ENCODE data around the gene FAR1.
"Not testable (repeated sequence)": the region's sequence is repeated elsewhere in the genome, so short reads cannot be mapped to it uniquely, and the experiment has no call there.

The FAR1 gene

DNA sequence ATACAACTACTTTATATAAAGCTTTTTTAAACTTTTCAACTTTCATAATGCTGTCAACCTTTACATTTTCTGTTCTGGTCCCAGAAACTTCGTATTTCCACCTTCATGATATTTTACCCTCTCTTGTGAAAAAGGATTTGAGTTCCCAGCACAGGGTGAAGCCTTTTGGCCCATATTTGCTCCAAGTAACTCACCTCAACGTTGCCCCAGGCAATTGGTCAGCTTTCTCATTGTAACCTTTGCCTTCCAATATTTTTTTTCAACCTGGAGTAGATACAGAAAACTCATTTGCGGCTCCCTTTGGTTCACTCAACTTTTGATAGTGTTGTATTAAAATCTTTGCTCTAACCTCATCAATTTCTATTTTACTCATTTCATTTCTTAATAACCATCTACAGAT lies 21.1 kb upstream of the FAR1 start:
- no peak overlapping the region for H3K27ac ChIP-seq (ENCODE audit: low read depth, low read length, poor library complexity, severe bottlenecking)
- no peak overlapping the region for H3K9ac ChIP-seq (ENCODE audit: low read length)
- H3K27me3 ChIP-seq (ENCODE audit: insufficient read depth, low read length), result no peaks in the 10 kb centered on the region
- no peaks in the 10 kb centered on the region for H4K20me1 ChIP-seq (ENCODE audit: insufficient read depth, low read length)
- no peak overlapping the region for H3K4me3 ChIP-seq (ENCODE audit: low read depth, low read length, poor library complexity, severe bottlenecking)
- no peaks in the 10 kb centered on the region for H3K9me3 ChIP-seq (ENCODE audit: low read length)
- no peaks in the 10 kb centered on the region for H3K4me1 ChIP-seq (ENCODE audit: insufficient read depth, low read length, severe bottlenecking)
- no peaks in the 10 kb centered on the region for H3K9me2 ChIP-seq (ENCODE audit: low read depth, low read length)
- no peak overlapping the region for H2AFZ ChIP-seq (ENCODE audit: low read length)
- no peak overlapping the region for H3K4me2 ChIP-seq (ENCODE audit: low read length)
- TF ChIP-seq EZH2 (IDR thresholded peaks at IDR 0.05; ENCODE audit: borderline replicate concordance, low read length), result no peak
- TF ChIP-seq, protein P1, sequence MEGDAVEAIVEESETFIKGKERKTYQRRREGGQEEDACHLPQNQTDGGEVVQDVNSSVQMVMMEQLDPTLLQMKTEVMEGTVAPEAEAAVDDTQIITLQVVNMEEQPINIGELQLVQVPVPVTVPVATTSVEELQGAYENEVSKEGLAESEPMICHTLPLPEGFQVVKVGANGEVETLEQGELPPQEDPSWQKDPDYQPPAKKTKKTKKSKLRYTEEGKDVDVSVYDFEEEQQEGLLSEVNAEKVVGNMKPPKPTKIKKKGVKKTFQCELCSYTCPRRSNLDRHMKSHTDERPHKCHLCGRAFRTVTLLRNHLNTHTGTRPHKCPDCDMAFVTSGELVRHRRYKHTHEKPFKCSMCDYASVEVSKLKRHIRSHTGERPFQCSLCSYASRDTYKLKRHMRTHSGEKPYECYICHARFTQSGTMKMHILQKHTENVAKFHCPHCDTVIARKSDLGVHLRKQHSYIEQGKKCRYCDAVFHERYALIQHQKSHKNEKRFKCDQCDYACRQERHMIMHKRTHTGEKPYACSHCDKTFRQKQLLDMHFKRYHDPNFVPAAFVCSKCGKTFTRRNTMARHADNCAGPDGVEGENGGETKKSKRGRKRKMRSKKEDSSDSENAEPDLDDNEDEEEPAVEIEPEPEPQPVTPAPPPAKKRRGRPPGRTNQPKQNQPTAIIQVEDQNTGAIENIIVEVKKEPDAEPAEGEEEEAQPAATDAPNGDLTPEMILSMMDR (IDR thresholded peaks at IDR 0.05; ENCODE audit: low read length), result no peak
- no peaks in the 10 kb centered on the region for H3F3A ChIP-seq (ENCODE audit: insufficient read depth, low read length)
- H3K79me2 ChIP-seq (ENCODE audit: insufficient read depth, low read length), result no peaks in the 10 kb centered on the region
- no peaks in the 10 kb centered on the region for H3K36me3 ChIP-seq (ENCODE audit: insufficient read depth, low read length)

DNA sequence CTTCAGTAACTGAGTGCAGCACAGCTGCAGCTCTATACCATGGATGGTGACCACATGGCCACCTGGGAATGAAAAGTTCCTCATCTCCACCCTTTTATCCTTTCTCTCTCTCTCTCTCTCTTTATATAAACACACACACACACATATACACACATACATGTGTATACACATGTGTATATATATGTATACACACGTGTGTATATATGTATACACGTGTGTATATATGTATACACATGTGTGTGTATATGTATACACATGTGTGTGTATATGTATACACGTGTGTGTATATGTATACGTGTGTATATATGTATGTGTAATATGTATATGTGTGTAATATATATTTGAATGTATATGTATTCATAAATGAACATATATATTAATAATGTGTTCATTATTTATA lies 18.8 kb upstream of the FAR1 start:
- H3K27ac ChIP-seq (ENCODE audit: low read depth, low read length, poor library complexity, severe bottlenecking), result no peak overlapping the region
- H3F3A ChIP-seq (ENCODE audit: insufficient read depth, low read length), result no peaks in the 10 kb centered on the region
- no peaks in the 10 kb centered on the region for H4K20me1 ChIP-seq (ENCODE audit: insufficient read depth, low read length)
- no peaks in the 10 kb centered on the region for H3K4me1 ChIP-seq (ENCODE audit: insufficient read depth, low read length, severe bottlenecking)
- TF ChIP-seq, protein P1 (IDR thresholded peaks at IDR 0.05; ENCODE audit: low read length), result no peak
- no peak for TF ChIP-seq EZH2 (IDR thresholded peaks at IDR 0.05; ENCODE audit: borderline replicate concordance, low read length)
- H3K27me3 ChIP-seq (ENCODE audit: insufficient read depth, low read length), result no peaks in the 10 kb centered on the region
- no peaks in the 10 kb centered on the region for H3K9me2 ChIP-seq (ENCODE audit: low read depth, low read length)
- no peak overlapping the region for H2AFZ ChIP-seq (ENCODE audit: low read length)
- H3K36me3 ChIP-seq (ENCODE audit: insufficient read depth, low read length), result no peaks in the 10 kb centered on the region
- no peaks in the 10 kb centered on the region for H3K9me3 ChIP-seq (ENCODE audit: low read length)
- no peak overlapping the region for H3K4me3 ChIP-seq (ENCODE audit: low read depth, low read length, poor library complexity, severe bottlenecking)
- H3K9ac ChIP-seq (ENCODE audit: low read length), result no peak overlapping the region
- H3K4me2 ChIP-seq (ENCODE audit: low read length), result no peak overlapping the region
- no peaks in the 10 kb centered on the region for H3K79me2 ChIP-seq (ENCODE audit: insufficient read depth, low read length)

DNA sequence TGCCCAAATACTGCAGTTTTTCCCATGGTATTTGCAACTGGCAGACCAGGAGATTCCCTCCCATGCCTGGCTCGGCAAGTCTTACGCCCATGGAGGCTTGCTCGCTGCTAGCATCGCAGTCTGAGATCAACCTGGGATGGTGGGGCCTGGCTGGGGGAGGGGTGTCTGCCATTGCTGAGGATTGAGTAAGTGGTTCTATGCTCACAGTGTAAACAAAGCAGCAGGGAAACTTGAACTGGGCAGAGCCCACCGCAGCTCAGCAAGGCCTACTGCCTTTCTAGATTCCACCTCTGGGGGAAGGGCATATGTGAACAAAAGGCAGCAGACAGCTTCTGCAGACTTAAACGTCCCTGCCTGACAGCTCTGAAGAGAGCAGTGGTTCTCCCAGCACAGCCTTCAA lies 17.0 kb upstream of the FAR1 start:
- not testable (repeated sequence) for H3K4me3 ChIP-seq (ENCODE audit: low read depth, low read length, poor library complexity, severe bottlenecking); H3K9ac ChIP-seq (ENCODE audit: low read length); H3F3A ChIP-seq (ENCODE audit: insufficient read depth, low read length); H3K36me3 ChIP-seq (ENCODE audit: insufficient read depth, low read length); H4K20me1 ChIP-seq (ENCODE audit: insufficient read depth, low read length); H3K9me2 ChIP-seq (ENCODE audit: low read depth, low read length); H3K4me2 ChIP-seq (ENCODE audit: low read length); H3K4me1 ChIP-seq (ENCODE audit: insufficient read depth, low read length, severe bottlenecking); H2AFZ ChIP-seq (ENCODE audit: low read length); H3K27ac ChIP-seq (ENCODE audit: low read depth, low read length, poor library complexity, severe bottlenecking); H3K9me3 ChIP-seq (ENCODE audit: low read length); H3K79me2 ChIP-seq (ENCODE audit: insufficient read depth, low read length); H3K27me3 ChIP-seq (ENCODE audit: insufficient read depth, low read length)

DNA sequence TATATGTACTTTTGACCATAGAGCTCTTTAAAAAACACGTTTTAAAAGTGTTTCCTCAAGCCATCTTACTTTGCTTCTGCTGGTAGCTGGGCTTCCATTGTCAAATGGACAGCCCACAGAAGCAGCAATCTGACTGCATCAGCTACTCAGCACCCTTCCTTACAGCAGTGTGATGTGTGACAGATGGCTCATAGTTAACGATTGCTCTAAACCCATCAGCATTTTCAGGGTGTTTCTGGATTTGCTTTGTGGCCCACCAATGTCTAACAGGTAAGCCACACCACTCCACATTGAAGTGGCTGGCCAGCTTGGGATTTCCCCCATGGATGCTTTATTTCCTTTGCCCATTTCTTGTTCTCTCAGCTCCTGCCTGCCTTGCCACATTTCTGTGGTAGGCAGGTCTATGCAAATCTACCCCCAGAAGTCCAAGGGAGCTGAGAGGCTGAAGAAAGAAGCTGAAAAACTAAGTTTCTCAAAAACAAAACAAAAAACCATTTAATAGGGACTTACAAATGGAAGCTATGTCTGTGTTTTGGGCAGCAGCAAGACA lies 7.3 kb upstream of the FAR1 start:
- H3K4me1 ChIP-seq (ENCODE audit: insufficient read depth, low read length, severe bottlenecking), result no peaks in the 10 kb centered on the region
- TF ChIP-seq, protein P1 (IDR thresholded peaks at IDR 0.05; ENCODE audit: low read length), result no peak

More for the DNA sequence above, 7.3 kb upstream of the FAR1 start:
- Histone ChIP-seq H3K27me3 (ENCODE audit: insufficient read depth, low read length) (no peaks in the 10 kb centered on the region), H3K27ac (ENCODE audit: low read depth, low read length, poor library complexity, severe bottlenecking) (no peak overlapping the region), H4K20me1 (ENCODE audit: insufficient read depth, low read length) (no peaks in the 10 kb centered on the region), H3K9ac (ENCODE audit: low read length) (no peak overlapping the region), H3K79me2 (ENCODE audit: insufficient read depth, low read length) (no peaks in the 10 kb centered on the region), H3F3A (ENCODE audit: insufficient read depth, low read length) (no peaks in the 10 kb centered on the region), H3K9me2 (ENCODE audit: low read depth, low read length) (no peaks in the 10 kb centered on the region), H3K4me3 (ENCODE audit: low read depth, low read length, poor library complexity, severe bottlenecking) (no peak overlapping the region), H3K9me3 (ENCODE audit: low read length) (no peaks in the 10 kb centered on the region), H2AFZ (ENCODE audit: low read length) (no peak overlapping the region), H3K4me2 (ENCODE audit: low read length) (no peak overlapping the region), H3K36me3 (ENCODE audit: insufficient read depth, low read length) (no peaks in the 10 kb centered on the region)

Measured in OCI-LY1 (cell line).